IMR-90 (cell line): ENCODE results near the gene SEPTIN5. TPM values are rescaled to one million over a fixed set of nuclear protein-coding genes. Genes with fewer than 3 reads are reported as not detected.

Experiments used
- ATAC-seq: fragments of 200-7000 bp; cut with Tn5 transposase; 2 replicates; pipeline ENCODE4 v1.9.1; 2020; ENCODE audit warnings: low read depth, mild to moderate bottlenecking, moderate library complexity
- BruUV-seq: library from RNA; stranded (reverse); fragments of 400-500 nt; replicated peaks from 2 replicates; lab custom pipeline; 2021; lab: Mats Ljungman, UMichigan
- CTCF ChIA-PET: fragments of 300-600 bp; formaldehyde crosslinking; extraction: SDS; loops from one replicate; lab custom pipeline; 2021; ENCODE audit warnings: antibody characterized with exemption; lab: Yijun Ruan, JAX
- POLR2A ChIA-PET: fragments of 300-600 bp; sonication (Branson Sonifier 250); formaldehyde crosslinking; loops from one replicate; lab custom pipeline; 2022; ENCODE audit warnings: antibody characterized with exemption; ENCODE audit not compliant: unreplicated experiment; lab: Charles Lee
- DNase-seq: peaks from one replicate; pipeline ENCODE4 v3.0.0; 2013
- H2AFZ ChIP-seq: replicated peaks from 2 replicates; pipeline ENCODE3; 2013; ENCODE audit warnings: low read length, mild to moderate bottlenecking; ENCODE audit not compliant: poor library complexity
- H2AK5ac ChIP-seq: 2 replicates; pipeline ENCODE4 v1.6.1; 2013; ENCODE audit warnings: low read depth, low read length, inconsistent platforms
- H2AK9ac ChIP-seq: replicated peaks from 2 replicates; pipeline ENCODE3; 2013; ENCODE audit warnings: mild to moderate bottlenecking, low read depth, low read length, moderate library complexity; ENCODE audit not compliant: poor library complexity
- H2BK120ac ChIP-seq: 2 replicates; pipeline ENCODE4 v1.6.1; 2013; ENCODE audit warnings: low read depth, low read length, inconsistent platforms
- H2BK15ac ChIP-seq: 3 replicates; pipeline ENCODE4 v1.6.1; 2013; ENCODE audit warnings: low read depth, low read length, inconsistent platforms
- H2BK20ac ChIP-seq: 2 replicates; pipeline ENCODE4 v1.6.1; 2013; ENCODE audit warnings: low read depth, mild to moderate bottlenecking, inconsistent platforms, low read length, moderate library complexity
- H2BK5ac ChIP-seq: 2 replicates; pipeline ENCODE4 v1.6.1; 2013; ENCODE audit warnings: mild to moderate bottlenecking, low read depth, low read length, inconsistent platforms; ENCODE audit not compliant: poor library complexity, severe bottlenecking
- H3K14ac ChIP-seq: replicated peaks from 2 replicates; pipeline ENCODE4 v1.6.1; 2013; ENCODE audit warnings: low read depth, low read length, inconsistent platforms
- H3K18ac ChIP-seq: 2 replicates; pipeline ENCODE4 v1.6.1; 2013; ENCODE audit warnings: low read depth, low read length, control low read depth
- H3K23ac ChIP-seq: 2 replicates; pipeline ENCODE4 v1.6.1; 2013; ENCODE audit warnings: low read depth, low read length, inconsistent platforms
- H3K27ac ChIP-seq: 2 replicates; pipeline ENCODE4 v1.5.1; 2013; ENCODE audit warnings: mild to moderate bottlenecking, control low read depth, low read length; ENCODE audit not compliant: insufficient read depth
- H3K27me3 ChIP-seq: 2 replicates; pipeline ENCODE4 v1.6.1; 2013; ENCODE audit warnings: low read length; ENCODE audit not compliant: control insufficient read depth, insufficient read depth
- H3K36me3 ChIP-seq: 2 replicates; pipeline ENCODE4 v1.6.1; 2013; ENCODE audit warnings: low read length, mixed read lengths; ENCODE audit not compliant: control insufficient read depth, insufficient read depth
- H3K4ac ChIP-seq: 2 replicates; pipeline ENCODE4 v1.6.1; 2013; ENCODE audit warnings: low read depth, low read length, inconsistent platforms
- H3K4me1 ChIP-seq: 2 replicates; pipeline ENCODE4 v1.6.1; 2013; ENCODE audit warnings: low read length, mixed read lengths; ENCODE audit not compliant: control insufficient read depth, insufficient read depth
- H3K4me2 ChIP-seq: 2 replicates; pipeline ENCODE4 v1.6.1; 2013; ENCODE audit warnings: low read depth, mild to moderate bottlenecking, control low read depth, low read length, moderate library complexity
- H3K4me3 ChIP-seq: 2 replicates; pipeline ENCODE4 v1.5.1; 2013; ENCODE audit warnings: low read depth, mild to moderate bottlenecking, control low read depth, low read length, moderate library complexity; ENCODE audit not compliant: insufficient read depth
- H3K56ac ChIP-seq: 2 replicates; pipeline ENCODE4 v1.6.1; 2013; ENCODE audit warnings: low read length, inconsistent platforms; ENCODE audit not compliant: insufficient read depth; ENCODE audit errors: extremely low read depth
- H3K79me1 ChIP-seq, 2 experiments: 2 replicates each; pipeline ENCODE4 v1.6.1; 2013; ENCODE audit warnings: low read length in 2 of 2, inconsistent platforms in 1 of 2, low read depth in 1 of 2
- H3K9ac ChIP-seq: 2 replicates; pipeline ENCODE4 v1.6.1; 2013; ENCODE audit warnings: low read depth, low read length, control low read depth
- H3K9me1 ChIP-seq: 2 replicates; pipeline ENCODE4 v1.6.1; 2013; ENCODE audit warnings: low read length, inconsistent platforms; ENCODE audit not compliant: insufficient read depth
- H3K9me3 ChIP-seq: 2 replicates; pipeline ENCODE4 v1.6.1; 2013; ENCODE audit warnings: low read length; ENCODE audit not compliant: control insufficient read depth, insufficient read depth
- H4K20me1 ChIP-seq: 2 replicates; pipeline ENCODE4 v1.6.1; 2013; ENCODE audit warnings: low read length, inconsistent platforms; ENCODE audit not compliant: insufficient read depth
- H4K5ac ChIP-seq: 2 replicates; pipeline ENCODE4 v1.6.1; 2013; ENCODE audit warnings: mild to moderate bottlenecking, low read depth, low read length, control low read depth
- H4K8ac ChIP-seq, 2 experiments: 2 replicates each; pipeline ENCODE4 v1.6.1; 2013; ENCODE audit warnings: low read depth in 2 of 2, low read length in 2 of 2, control low read depth in 1 of 2, inconsistent platforms in 1 of 2
- H4K91ac ChIP-seq: 2 replicates; pipeline ENCODE4 v1.6.1; 2013; ENCODE audit warnings: low read depth, low read length, inconsistent platforms; ENCODE audit not compliant: insufficient read depth
- BHLHE40 ChIP-seq: fragments of 150-350 bp; IDR thresholded peaks from 2 replicates; pipeline ENCODE4 v1.6.1; 2016; ENCODE audit warnings: mild to moderate bottlenecking, low read depth, low read length
- MAZ ChIP-seq: IDR thresholded peaks from 2 replicates; pipeline ENCODE4 v1.6.1; 2012; ENCODE audit warnings: low read depth, mild to moderate bottlenecking, low read length, improper control_type of control experiment, moderate library complexity, borderline replicate concordance
- WGBS, 2 experiments: methylation state at CpG; one replicate each; pipeline versions ENCODE4 v1.1.5 to v1.1.7; 2013; ENCODE audit warnings: missing lambda C conversion rate in 2 of 2; ENCODE audit not compliant: insufficient read length in 1 of 2; ENCODE audit errors: extremely low coverage in 2 of 2; 5-methylcytosine and 5-hydroxymethylcytosine counted together
- dilution Hi-C: fragments of 300-500 bp; cut with HindIII; formaldehyde crosslinking; loops from one replicate; pipeline ENCODE4 v1.14.3; 2018; ENCODE audit warnings: low sequenced_read_pairs; ENCODE audit not compliant: unreplicated experiment
- in situ Hi-C: fragments of 300-500 bp; cut with MboI; formaldehyde crosslinking; loops from 3 replicates; pipeline ENCODE4 v1.14.3; 2019; ENCODE audit warnings: low sequenced_read_pairs, inconsistent platforms, mixed read lengths
- intact Hi-C: fragments of 100-400 bp; cut with micrococcal nuclease; formaldehyde crosslinking; loops from 2 replicates; pipeline ENCODE4 v1.10.0; 2022
- polyA plus RNA-seq, 3 experiments: library from polyadenylated mRNA; depleted of rRNA; stranded (reverse); fragments of >200 nt; gene quantifications; 2 replicates each; pipeline ENCODE4 v1.2.3, GENCODE V29; 2012; ENCODE audit warnings: low replicate concordance in 1 of 3
- total RNA-seq: library from RNA; depleted of rRNA; stranded (reverse); fragments of >200 nt; gene quantifications from 2 replicates; pipeline ENCODE4 v1.2.3, GENCODE V29; 2012

SEPTIN5 gene
- total and polyA plus RNA-seq, 2 of the 4 experiments (the other 2 are of a cell fraction): 16.8 to 20.7 TPM

DNA sequence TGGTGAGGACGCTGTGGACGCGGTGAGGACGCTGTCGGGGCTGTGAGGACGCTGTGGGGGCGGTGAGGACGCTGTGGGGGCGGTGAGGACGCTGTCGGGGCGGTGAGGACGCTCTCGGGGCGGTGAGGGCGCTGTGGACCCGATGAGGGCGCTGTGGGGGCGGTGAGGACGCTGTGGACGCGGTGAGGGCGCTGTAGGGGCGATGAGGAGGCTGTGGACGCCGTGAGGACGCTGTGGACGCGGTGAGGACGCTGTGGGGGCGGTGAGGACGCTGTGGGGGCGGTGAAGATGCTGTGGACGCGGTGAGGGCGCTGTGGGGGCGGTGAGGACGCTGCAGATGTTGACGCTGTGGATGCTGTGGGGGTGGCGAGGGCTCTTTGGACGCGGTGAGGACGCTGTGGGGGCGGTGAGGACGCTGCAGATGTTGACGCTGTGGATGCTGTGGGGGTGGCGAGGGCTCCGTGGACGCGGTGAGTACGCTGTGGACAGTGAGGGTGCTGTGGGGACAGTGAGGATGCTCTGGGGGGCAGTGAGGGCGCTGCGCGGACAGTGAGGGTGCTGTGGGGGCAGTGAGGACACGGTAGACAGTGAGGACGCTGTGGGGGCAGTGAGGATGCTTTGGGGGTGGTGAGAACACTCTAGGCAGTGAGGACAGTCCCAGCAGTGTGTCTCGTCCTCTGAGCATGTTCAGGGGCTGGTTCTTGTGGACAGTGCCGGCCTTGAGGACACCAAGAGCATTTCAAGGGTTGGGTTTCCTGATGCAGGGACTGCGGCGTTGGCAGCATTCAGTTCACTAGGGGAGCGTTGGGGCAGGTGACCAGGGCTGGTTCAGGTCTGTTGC, 13.2 kb downstream of the SEPTIN5 start:
- peaks cover 5% of the 10 kb centered on the region; the same call in 1 of the 2 replicates for H3K36me3 ChIP-seq
- H3K79me1 ChIP-seq: no peaks in the 10 kb centered on the region
- H4K5ac ChIP-seq: no peak overlapping the region
- no peak overlapping the region for H2BK5ac ChIP-seq
- ChIA-PET CTCF (no interaction called here), POLR2A (no interaction called here)
- no peak for TF ChIP-seq MAZ
- TF ChIP-seq BHLHE40: no peak
- peaks cover 6% of the 10 kb centered on the region; the same call in 1 of the 2 replicates for H4K20me1 ChIP-seq
- peak overlapping the region; percentile 32 for H2AFZ ChIP-seq
- H3K14ac ChIP-seq: no peak overlapping the region
- H3K23ac ChIP-seq: no peak overlapping the region
- BruUV-seq: no TSS peak
- no peak overlapping the region for H2BK15ac ChIP-seq
- peak overlapping the region; percentile 28; the same call in 1 of the 2 replicates for H2AK5ac ChIP-seq
- no peak overlapping the region for H3K27ac ChIP-seq
- H3K4me2 ChIP-seq: no peak overlapping the region
- no peak overlapping the region for H2AK9ac ChIP-seq
- intact Hi-C loops: no loop called here
- H3K4ac ChIP-seq: no peak overlapping the region
- WGBS, 2 experiments: 68% methylated on average over 41 of the region's 61 CpGs; no CpG with 5 or more reads in 1 of the 2 experiments
- no peaks in the 10 kb centered on the region for H3K9me1 ChIP-seq
- peaks cover 22% of the 10 kb centered on the region; the same call in 1 of the 2 replicates for H3K27me3 ChIP-seq
- H2BK20ac ChIP-seq: no peak overlapping the region
- no peak overlapping the region for H4K8ac ChIP-seq
- no peak overlapping the region for H3K56ac ChIP-seq
- no peak overlapping the region for H2BK120ac ChIP-seq
- in situ Hi-C loops: no loop called here
- dilution Hi-C loops: no loop called here
- H3K4me3 ChIP-seq: no peak overlapping the region
- no peak overlapping the region for H4K91ac ChIP-seq
- DNase-seq (no peak), ATAC-seq (no peak)
- H3K9me3 ChIP-seq: no peaks in the 10 kb centered on the region
- H3K4me1 ChIP-seq: no peaks in the 10 kb centered on the region; the same call in none of the 2 replicates
- no peak overlapping the region for H3K9ac ChIP-seq
- H3K18ac ChIP-seq: no peak overlapping the region
